GM23248 (cell line): Measurements from ENCODE around the gene CCDC187. TPM values are rescaled to one million over a fixed set of nuclear protein-coding genes. Genes with fewer than 3 reads are reported as not detected.
"Not testable (repeated sequence)": the region's sequence is repeated elsewhere in the genome, so short reads cannot be mapped to it uniquely, and the experiment has no call there.

Source experiments
- DNase-seq: peaks from one replicate; pipeline ENCODE4 v3.0.0-alpha.2; 2015
- H2AFZ ChIP-seq: fragments of 200-600 bp; sonication (generic); 2 replicates; pipeline ENCODE4 v1.6.1; 2016; ENCODE audit warnings: antibody characterized with exemption
- H3F3A ChIP-seq: fragments of 200-600 bp; sonication (generic); 2 replicates; pipeline ENCODE4 v1.6.1; 2016; ENCODE audit warnings: mild to moderate bottlenecking, antibody characterized with exemption, mixed run types; ENCODE audit not compliant: insufficient read depth
- H3K27ac ChIP-seq: fragments of 200-600 bp; sonication (generic); 2 replicates; pipeline ENCODE4 v1.5.1; 2016; ENCODE audit warnings: mild to moderate bottlenecking
- H3K27me3 ChIP-seq: fragments of 200-600 bp; sonication (generic); replicated peaks from 2 replicates; pipeline ENCODE4 v1.6.1; 2016; ENCODE audit warnings: mild to moderate bottlenecking; ENCODE audit not compliant: insufficient read depth
- H3K36me3 ChIP-seq: fragments of 200-600 bp; sonication (generic); 2 replicates; pipeline ENCODE4 v1.6.1; 2016; ENCODE audit warnings: low read depth, mild to moderate bottlenecking
- H3K4me1 ChIP-seq: fragments of 200-600 bp; sonication (generic); 2 replicates; pipeline ENCODE4 v1.6.1; 2016; ENCODE audit warnings: mild to moderate bottlenecking; ENCODE audit not compliant: insufficient read depth
- H3K4me2 ChIP-seq: fragments of 200-600 bp; sonication (generic); one replicate; pipeline ENCODE4 v1.6.1; 2016; ENCODE audit warnings: mild to moderate bottlenecking; ENCODE audit not compliant: unreplicated experiment
- H3K4me3 ChIP-seq: fragments of 200-600 bp; sonication (generic); 2 replicates; pipeline ENCODE4 v1.5.1; 2016; ENCODE audit warnings: mild to moderate bottlenecking
- H3K79me2 ChIP-seq: fragments of 200-600 bp; sonication (generic); 2 replicates; pipeline ENCODE4 v1.6.1; 2016; ENCODE audit warnings: mild to moderate bottlenecking; ENCODE audit not compliant: insufficient read depth
- H3K9ac ChIP-seq: fragments of 200-600 bp; sonication (generic); 2 replicates; pipeline ENCODE4 v1.6.1; 2016; ENCODE audit warnings: mild to moderate bottlenecking
- H3K9me2 ChIP-seq: fragments of 200-600 bp; sonication (generic); 2 replicates; pipeline ENCODE4 v1.6.1; 2016; ENCODE audit warnings: mixed run types, mild to moderate bottlenecking, moderate library complexity; ENCODE audit not compliant: insufficient read depth
- H3K9me3 ChIP-seq: fragments of 200-600 bp; sonication (generic); one replicate; pipeline ENCODE4 v1.6.1; 2017; ENCODE audit warnings: low read depth
- H4K20me1 ChIP-seq: fragments of 200-600 bp; sonication (generic); 2 replicates; pipeline ENCODE4 v1.6.0; 2016; ENCODE audit not compliant: insufficient read depth
- EZH2 ChIP-seq: fragments of 200-600 bp; sonication (generic); IDR thresholded peaks from 2 replicates; pipeline ENCODE4 v1.6.1; 2018; ENCODE audit warnings: antibody characterized with exemption, mild to moderate bottlenecking; ENCODE audit not compliant: insufficient read depth, poor library complexity, severe bottlenecking
- EZH2phosphoT487 ChIP-seq: fragments of 200-600 bp; sonication (generic); IDR thresholded peaks from 2 replicates; pipeline ENCODE4 v1.6.1; 2018; ENCODE audit warnings: antibody characterized with exemption, moderate library complexity, mild to moderate bottlenecking, low read depth; ENCODE audit not compliant: insufficient read depth
- WGBS, 2 experiments: methylation state at CpG; one replicate each; pipeline ENCODE4 v1.1.6; 2015 to 2017; ENCODE audit warnings: low lambda C conversion rate in 2 of 2, low coverage in 1 of 2; ENCODE audit errors: missing lambda C conversion rate in 2 of 2; 5-methylcytosine and 5-hydroxymethylcytosine counted together
- in situ Hi-C: fragments of 300-500 bp; cut with MboI; formaldehyde crosslinking; loops from 2 replicates; pipeline ENCODE4 v1.15.0; 2020
- polyA plus RNA-seq: library from polyadenylated mRNA; unstranded; fragments of >200 nt; fragmentation: Nextera tagmentation; extraction: Ambion mirVana; gene quantifications from 2 replicates; pipeline ENCODE4 v1.2.1, GENCODE V29; 2016
- total RNA-seq: library from RNA; depleted of rRNA; stranded (reverse); fragments of >200 nt; shearing (Covaris generic); gene quantifications from 2 replicates; pipeline ENCODE4 v1.2.3, GENCODE V29; 2014

CCDC187 gene
- total and polyA plus RNA-seq, 2 experiments from 2014 or later, result not detected

DNA sequence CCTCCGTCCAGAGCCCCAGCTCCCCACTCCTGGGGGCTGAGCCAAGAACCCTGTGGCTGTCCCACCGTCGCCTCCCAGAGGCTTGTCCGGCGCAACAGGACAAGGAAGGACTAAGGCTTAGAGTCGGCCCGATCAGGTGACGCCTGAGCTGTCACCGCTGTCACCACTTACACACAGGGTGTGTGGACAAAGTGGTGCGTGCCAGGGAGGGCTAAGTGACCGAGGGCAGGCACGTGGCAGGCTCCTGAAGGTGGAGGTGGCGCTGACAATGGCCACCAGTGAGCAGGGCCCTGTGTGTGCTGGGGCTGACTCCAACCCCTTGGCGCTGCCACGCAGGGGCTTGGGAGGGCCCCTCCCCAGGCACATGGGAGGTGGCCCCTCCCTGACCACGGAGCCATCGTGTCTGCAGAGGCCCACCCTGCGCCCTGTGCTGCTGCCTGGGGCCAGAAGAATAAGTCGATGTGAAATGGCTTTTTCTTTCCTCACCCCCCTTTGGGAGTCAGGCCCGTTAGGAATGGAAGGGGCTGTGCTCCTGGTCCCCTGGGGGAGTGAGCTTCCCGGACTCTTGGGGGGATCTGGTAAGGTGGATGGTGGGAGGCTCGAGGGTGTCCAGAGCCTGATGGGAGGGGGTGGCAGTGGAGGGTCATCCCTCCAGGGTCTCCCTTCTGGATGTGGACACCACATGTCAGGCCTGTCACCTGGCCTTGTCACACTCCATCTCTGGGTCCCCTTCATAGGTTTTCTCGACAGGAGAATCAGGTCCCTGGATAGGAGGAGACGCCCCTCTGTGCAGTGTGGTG, 20.8 kb upstream of the CCDC187 start:
- Histone ChIP-seq H3K4me3 (no peak overlapping the region), H3K27me3 (no peaks in the 10 kb centered on the region), H3K4me2 (no peak overlapping the region), H3K9me3 (no peaks in the 10 kb centered on the region), H4K20me1 (no peaks in the 10 kb centered on the region), H3K9me2 (no peaks in the 10 kb centered on the region), H3K4me1 (peaks cover 18% of the 10 kb centered on the region), H3K9ac (no peak overlapping the region), H2AFZ (no peak overlapping the region), H3K27ac (no peak overlapping the region), H3F3A (peaks cover 8% of the 10 kb centered on the region), H3K36me3 (no peaks in the 10 kb centered on the region), H3K79me2 (peaks cover 18% of the 10 kb centered on the region)
- no peak for TF ChIP-seq EZH2phosphoT487
- TF ChIP-seq EZH2, result no peak
- WGBS, 2 experiments, result 76 to 84% methylated on average over 21 to 24 of the region's 24 CpGs
- no peak for DNase-seq
- in situ Hi-C loops, result no loop called here

DNA sequence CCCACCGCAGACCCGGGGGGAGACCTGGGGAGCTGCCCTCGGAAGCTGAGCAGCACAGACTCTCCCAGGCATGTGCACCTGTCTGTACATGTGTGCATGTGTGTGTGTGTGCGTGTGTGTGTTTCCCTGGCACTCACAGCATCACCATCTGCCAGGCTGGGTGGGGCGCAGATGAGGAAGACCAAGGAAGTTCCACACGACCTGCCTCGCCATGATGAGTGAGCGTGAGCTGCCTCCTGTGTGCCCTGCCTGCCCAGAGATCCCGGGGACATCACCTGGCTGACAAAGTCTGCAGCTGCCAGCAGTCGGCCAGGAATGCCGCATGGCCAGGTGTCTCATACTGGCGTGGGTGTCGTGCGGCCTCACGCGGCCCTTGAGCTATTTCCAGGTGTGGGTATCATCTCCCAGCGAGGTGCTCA, 19.5 kb upstream of the CCDC187 start:
- no peak for DNase-seq
- Histone ChIP-seq H3K9me3 (no peaks in the 10 kb centered on the region), H3K4me1 (peaks cover 11% of the 10 kb centered on the region), H4K20me1 (no peaks in the 10 kb centered on the region), H3K9me2 (no peaks in the 10 kb centered on the region), H2AFZ (no peak overlapping the region), H3K79me2 (peaks cover 5% of the 10 kb centered on the region), H3K4me2 (no peak overlapping the region), H3K27ac (no peak overlapping the region), H3F3A (peaks cover 8% of the 10 kb centered on the region), H3K36me3 (no peaks in the 10 kb centered on the region), H3K9ac (no peak overlapping the region), H3K27me3 (no peaks in the 10 kb centered on the region), H3K4me3 (no peak overlapping the region)
- TF ChIP-seq EZH2, result no peak
- no peak for TF ChIP-seq EZH2phosphoT487
- in situ Hi-C loops, result no loop called here
- WGBS, 2 experiments, result 79 to 85% methylated on average over 16 to 17 of the region's 17 CpGs

DNA sequence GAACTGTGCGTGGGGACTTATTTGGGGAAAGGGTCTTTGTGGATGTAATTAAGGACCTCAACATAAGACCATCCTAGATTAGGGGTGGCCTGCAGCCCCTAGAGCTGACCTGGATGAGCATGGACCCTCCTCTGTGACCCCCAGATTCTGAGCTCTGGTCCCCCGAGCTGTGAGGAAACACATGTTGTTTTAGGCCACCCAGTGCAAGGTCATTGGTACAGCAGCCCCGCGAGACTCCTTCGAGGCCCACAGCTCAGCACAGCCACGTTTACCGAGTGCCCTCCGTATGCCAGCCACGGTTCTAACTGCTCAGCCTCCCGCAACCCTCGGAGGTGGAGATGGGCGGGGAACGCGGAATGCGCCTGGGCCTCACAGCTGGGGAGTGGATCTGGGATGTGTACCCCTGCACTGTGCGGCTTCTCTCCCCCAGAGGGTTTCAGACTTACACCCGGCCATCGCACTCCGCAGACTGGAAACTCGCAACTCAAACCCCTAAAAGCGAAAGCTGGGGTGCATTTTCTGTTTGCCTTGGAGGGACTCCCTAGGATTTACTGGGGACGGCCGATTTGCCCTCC, 18.9 kb upstream of the CCDC187 start:
- Histone ChIP-seq H3K4me3 (no peak overlapping the region), H4K20me1 (no peaks in the 10 kb centered on the region), H3K4me1 (peaks cover 11% of the 10 kb centered on the region), H3K79me2 (no peaks in the 10 kb centered on the region), H3K9me2 (no peaks in the 10 kb centered on the region), H2AFZ (no peak overlapping the region), H3K36me3 (no peaks in the 10 kb centered on the region), H3K9me3 (no peaks in the 10 kb centered on the region), H3K27ac (no peak overlapping the region), H3K4me2 (no peak overlapping the region), H3F3A (peaks cover 8% of the 10 kb centered on the region), H3K9ac (no peak overlapping the region), H3K27me3 (no peaks in the 10 kb centered on the region)
- TF ChIP-seq EZH2phosphoT487 (no peak), EZH2 (no peak)
- DNase-seq, result no peak
- in situ Hi-C loops, result no loop called here
- WGBS, 2 experiments, result 82 to 85% methylated on average over 23 of the region's 23 CpGs

DNA sequence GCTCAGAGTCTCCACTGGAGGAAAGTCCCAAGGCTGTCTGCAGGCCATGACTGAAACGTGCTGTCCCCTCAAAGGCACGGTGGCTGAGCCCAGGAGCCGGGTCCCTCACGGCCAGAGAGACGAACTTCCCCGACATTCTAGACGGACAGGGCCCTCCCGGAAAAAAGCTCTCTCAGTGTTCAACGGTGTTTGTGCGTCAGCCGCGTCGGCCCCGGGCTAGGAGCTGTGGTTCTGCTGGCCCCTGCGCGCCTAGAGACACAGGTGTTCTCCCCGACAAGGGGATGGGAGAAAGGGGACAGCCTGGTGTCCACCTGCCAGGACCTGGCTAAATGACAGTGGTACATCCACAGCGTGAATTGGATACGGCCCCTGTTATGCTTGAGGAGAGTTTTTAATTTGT, 17.7 kb upstream of the CCDC187 start:
- no peak overlapping the region for H3K27ac ChIP-seq
- H3K4me1 ChIP-seq, result peaks cover 6% of the 10 kb centered on the region
- in situ Hi-C loops, result no loop called here
- H2AFZ ChIP-seq, result no peak overlapping the region
- H3K4me2 ChIP-seq, result no peak overlapping the region
- no peak overlapping the region for H3K4me3 ChIP-seq
- no peaks in the 10 kb centered on the region for H3K79me2 ChIP-seq
- H3K27me3 ChIP-seq, result no peaks in the 10 kb centered on the region
- 85 to 88% methylated on average over 19 of the region's 19 CpGs for WGBS, 2 experiments
- H3F3A ChIP-seq, result peaks cover 8% of the 10 kb centered on the region
- no peaks in the 10 kb centered on the region for H4K20me1 ChIP-seq
- H3K9me2 ChIP-seq, result no peaks in the 10 kb centered on the region
- H3K9me3 ChIP-seq, result no peaks in the 10 kb centered on the region
- H3K9ac ChIP-seq, result no peak overlapping the region
- H3K36me3 ChIP-seq, result no peaks in the 10 kb centered on the region
- DNase-seq, result no peak
- no peak for TF ChIP-seq EZH2phosphoT487
- no peak for TF ChIP-seq EZH2

DNA sequence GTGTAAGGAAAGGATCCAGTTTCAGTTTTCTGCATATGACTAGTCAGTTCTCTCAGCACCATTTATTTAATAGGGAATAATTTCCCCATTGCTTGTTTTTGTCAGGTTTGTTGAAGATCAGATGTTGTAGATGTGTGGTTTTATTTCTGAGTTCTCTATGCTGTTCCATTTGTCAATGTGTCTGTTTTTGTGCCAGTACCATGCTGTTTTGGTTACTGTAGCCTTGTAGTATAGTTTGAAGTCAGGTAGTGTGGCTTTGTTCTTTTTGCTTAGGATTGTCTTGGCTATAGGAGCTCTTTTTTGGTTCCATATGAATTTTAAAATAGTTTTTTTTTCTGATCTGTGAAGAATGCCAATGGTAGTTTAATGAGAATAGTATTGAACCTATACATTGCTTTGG, 17.1 kb upstream of the CCDC187 start:
- in situ Hi-C loops, DNase-seq: not testable (repeated sequence)

GRCh38 chr9:136319955-136320354, 16.1 kb upstream of the CCDC187 start:
- H3K4me3 ChIP-seq, DNase-seq, H3K36me3 ChIP-seq, H3F3A ChIP-seq, H3K4me1 ChIP-seq, H4K20me1 ChIP-seq, H3K27ac ChIP-seq, H3K4me2 ChIP-seq, H3K9me3 ChIP-seq, H3K9ac ChIP-seq, H3K27me3 ChIP-seq, H3K9me2 ChIP-seq, H3K79me2 ChIP-seq, in situ Hi-C loops, H2AFZ ChIP-seq: not testable (repeated sequence)
- WGBS, 2 experiments, result 75 to 77% methylated on average over 3 of the region's 3 CpGs

More for the DNA sequence above, 17.1 kb upstream of the CCDC187 start:
- not testable (repeated sequence) for H3K27me3 ChIP-seq, H3K36me3 ChIP-seq, H4K20me1 ChIP-seq, H3K9me3 ChIP-seq, H3K79me2 ChIP-seq, H2AFZ ChIP-seq, H3K9me2 ChIP-seq, H3K4me1 ChIP-seq, H3K9ac ChIP-seq, H3K4me2 ChIP-seq, H3K27ac ChIP-seq, H3K4me3 ChIP-seq, H3F3A ChIP-seq

GRCh38 chr9:136319244-136319643, 15.3 kb upstream of the CCDC187 start:
- in situ Hi-C loops, H3K27ac ChIP-seq, H3K4me1 ChIP-seq, H3K9me2 ChIP-seq, H3K79me2 ChIP-seq, H3F3A ChIP-seq, H3K9ac ChIP-seq, H3K36me3 ChIP-seq, DNase-seq, H3K4me2 ChIP-seq, H2AFZ ChIP-seq, H3K27me3 ChIP-seq, H3K4me3 ChIP-seq, H3K9me3 ChIP-seq, H4K20me1 ChIP-seq: not testable (repeated sequence)
- WGBS, 2 experiments, result 95 to 96% methylated on average over 6 to 14 of the region's 14 CpGs
